Left colon (tissue), 2 donors: Measurements from ENCODE around the gene VSIG8. TPM values are rescaled to one million over a fixed set of nuclear protein-coding genes. Genes with fewer than 3 reads are reported as not detected.

Experiments
- ATAC-seq: fragments of 200-7000 bp; cut with Tn5 transposase; one replicate; pipeline ENCODE4 v1.9.1; 2020; ENCODE audit warnings: mild to moderate bottlenecking, moderate library complexity
- DNase-seq, 2 donors: peaks; one replicate each; pipeline ENCODE4 v3.0.0-alpha.2; 2020
- intact Hi-C, 2 donors: fragments of 100-400 bp; cut with DNase I in 1 of 2; cut with micrococcal nuclease in 1 of 2; formaldehyde crosslinking; loops; one replicate each; pipeline versions ENCODE4 v1.11.2 to v1.14.0; 2022; cut with DNase I, micrococcal nuclease
- microRNA-seq, 2 donors: library from miRNA; unstranded; fragments of <30 nt; microRNA quantifications; one replicate each; pipeline versions ENCODE4 v1.1.0 to v1.2.0, GENCODE V29; 2020
- total RNA-seq, 2 donors: library from RNA; stranded (reverse); fragmentation: NEBNext Ultra II Directional; extraction: Animal tissue kit (Norgen Biotek cat#: 25700); gene quantifications; one replicate each; pipeline ENCODE4 v1.2.1, GENCODE V29; 2021
- donor health status: DM: no; HTN: no; CAD: no.
- donor health status: DM: yes; HTN: yes; CAD: no.

Gene VSIG8
- total RNA-seq, 2 donors from 2014 or later, result not detected

- DNase-seq, result peak in 1 of 2 donors; percentile 39
- peak; percentile 99 for ATAC-seq
These were observed 45.0 kb downstream of the VSIG8 start for GRCh38 chr1:159817276-159818041.

GRCh38 chr1:159815926-159816325 is 46.5 kb downstream of the VSIG8 start:
- ATAC-seq (no peak), DNase-seq (no peak)
- intact Hi-C loops, result no loop called here

More at GRCh38 chr1:159817276-159818041, 45.0 kb downstream of the VSIG8 start:
- intact Hi-C loops, result no loop called here

- ATAC-seq, result no peak
- DNase-seq, result no peak
- intact Hi-C loops, result no loop called here
These were observed 57.5 kb downstream of the VSIG8 start for GRCh38 chr1:159804924-159805323.

Small RNAs within 50 kb of the gene (microRNA-seq; reads per million reads assigned to microRNA genes)
- 0 reads per million in 2 donors for gene MIR4259

Other genes with a start within 250 kb of the VSIG8 start
- not detected for gene CRP, start 148.1 kb downstream of the VSIG8 start, total RNA-seq
- 10 to 100 TPM; 48.1 to 56.9 TPM for gene DUSP23, start 81.7 kb downstream of the VSIG8 start, total RNA-seq
- gene FCRL6, start 60.3 kb downstream of the VSIG8 start, total RNA-seq, result under 1 TPM in 1 of 2 donors, not detected in 1; 0.14 TPM
- 1 to 10 TPM; 1.2 to 4.7 TPM for gene SLAMF8, start 35.8 kb downstream of the VSIG8 start, total RNA-seq
- under 1 TPM; 0.31 to 0.34 TPM for gene CFAP45, start 37.5 kb upstream of the VSIG8 start, total RNA-seq
- 100 to 1,000 TPM; 268 to 291 TPM for gene TAGLN2, start 62.9 kb upstream of the VSIG8 start, total RNA-seq
- 10 to 100 TPM; 31.5 to 46.3 TPM for gene IGSF9, start 83.0 kb upstream of the VSIG8 start, total RNA-seq
- not detected for gene SLAMF9, start 91.6 kb upstream of the VSIG8 start, total RNA-seq
- 1 to 10 TPM; 5.4 to 6.2 TPM for gene PIGM, start 169.3 kb upstream of the VSIG8 start, total RNA-seq
- under 1 TPM in 1 of 2 donors, not detected in 1; 0.45 TPM for gene KCNJ10, start 207.5 kb upstream of the VSIG8 start, total RNA-seq
- gene KCNJ9, start 218.9 kb upstream of the VSIG8 start, total RNA-seq, result not detected
- gene IGSF8, start 236.0 kb upstream of the VSIG8 start, total RNA-seq, result 10 to 100 TPM; 57.6 to 64.0 TPM